ENCODE data around the gene RAB5IF. TPM values are rescaled to one million over a fixed set of nuclear protein-coding genes. Genes with fewer than 3 reads are reported as not detected.

The RAB5IF gene
- total RNA-seq, 4 donors from 2014 or later = 60.2 to 94.8 (median 81.6) TPM

DNA sequence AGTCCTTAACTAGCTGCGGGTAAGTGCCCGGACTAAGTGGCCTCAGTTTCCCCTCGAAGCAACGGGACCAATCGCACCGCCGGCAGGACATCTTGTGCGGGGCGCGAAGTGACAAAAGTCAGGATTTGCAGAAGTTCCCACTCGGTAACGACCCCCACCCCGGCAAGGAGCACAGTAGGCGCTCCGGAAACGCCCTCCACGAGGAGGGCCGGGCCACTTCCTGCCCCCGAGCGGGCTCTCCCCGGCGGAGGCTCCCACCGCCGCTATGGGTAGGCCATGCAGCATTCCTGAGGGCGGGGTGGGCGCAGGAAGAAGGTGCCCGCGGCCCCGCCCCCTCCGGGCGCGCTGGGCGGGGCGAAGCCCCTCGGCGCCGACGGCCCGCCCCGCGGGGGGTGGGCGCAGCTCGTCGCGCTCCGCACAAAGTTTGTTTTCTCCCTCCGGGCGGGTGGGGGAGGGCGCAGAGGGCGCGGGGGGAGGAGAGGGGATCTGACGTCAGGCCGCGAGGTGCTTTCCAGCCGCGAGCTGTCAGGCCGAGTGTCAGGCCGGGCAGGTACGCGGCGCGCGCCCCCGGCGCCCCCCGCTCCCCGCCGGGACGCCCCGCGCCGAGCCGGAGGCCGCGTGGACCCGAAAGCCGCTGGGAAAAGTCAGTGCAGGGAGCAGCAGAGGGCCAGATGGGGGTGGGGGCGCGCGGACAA, 32.3 kb upstream of the RAB5IF start, which contains the start of gene TGIF2:
TSS of gene TGIF2 (plus strand) at position 495 of the 695 bp plus-strand sequence. CDS start 5,178 bp downstream, outside the sequence.
- Histone ChIP-seq H3K27ac (replicated peaks in 1 of 4) (peak within 1 kb of the TSS; percentile 90 to 95 (median 95)), H3K4me3 (peak within 1 kb of the TSS; percentile 91 to 94 (median 92)), H3K4me1 (peaks cover 15 to 49% (median 40%) of the 10 kb centered on the region in 4 donors), H3K27me3 (no peaks in the 10 kb centered on the region), H3K36me3 (no peaks in the 10 kb centered on the region), H3K9me3 (no peaks in the 10 kb centered on the region)
- WGBS = 18% methylated on average over 10 of the region's 80 CpGs
- intact Hi-C loops (cut with DNase I) = no loop called here
- TF ChIP-seq POLR2AphosphoS5 (IDR thresholded peaks at IDR 0.05) (peak; percentile 47 to 67), EP300 (IDR thresholded peaks at IDR 0.05) (no peak), CTCF (IDR thresholded peaks at IDR 0.05) (no peak), POLR2A (IDR thresholded peaks at IDR 0.05; ENCODE audit: low read depth) (no peak)
- DNase-seq (ENCODE audit: extremely low spot score) = no peak

DNA sequence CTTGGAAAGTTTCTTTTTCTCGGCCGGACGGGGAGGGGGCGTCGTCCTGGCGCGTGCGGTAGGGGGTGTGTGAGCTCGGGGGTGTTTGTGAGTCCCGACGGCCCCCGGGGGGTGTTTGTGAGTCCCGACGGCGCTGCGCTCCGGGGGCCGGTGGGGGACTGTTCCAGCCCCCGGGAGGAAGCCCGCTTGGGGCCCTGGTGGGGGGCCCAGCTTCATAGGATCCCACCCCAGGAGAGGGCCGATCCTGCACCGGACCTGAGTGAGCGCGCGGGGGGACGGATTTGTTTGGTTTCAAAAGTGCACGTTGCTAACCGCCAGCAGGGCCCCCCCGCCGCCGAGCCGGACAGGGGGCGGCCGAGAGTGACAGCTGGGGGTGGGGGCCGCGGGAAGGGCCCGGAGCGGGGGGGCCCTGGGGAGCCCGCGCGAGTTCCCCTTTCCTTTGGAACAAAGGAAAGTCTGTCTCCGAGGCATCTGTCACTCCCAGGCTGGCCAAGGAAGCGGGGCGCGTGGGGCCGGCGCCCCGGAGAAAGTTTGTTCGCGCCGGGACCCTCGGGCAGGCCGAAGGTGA, 31.7 kb upstream of the RAB5IF start:
- peaks cover 0 to 5% (median 3%) of the 10 kb centered on the region in 4 donors for H3K36me3 ChIP-seq
- intact Hi-C loops (cut with DNase I) = loop anchor here (2.0 kb wide), 1 partner anchor 31 kb away; the partner anchor contains the start of gene RAB5IF
- 0% methylated on average over 1 of the region's 53 CpGs for WGBS
- TF ChIP-seq POLR2A (IDR thresholded peaks at IDR 0.05; ENCODE audit: low read depth) = no peak
- TF ChIP-seq POLR2AphosphoS5 (IDR thresholded peaks at IDR 0.05) = no peak
- TF ChIP-seq CTCF (IDR thresholded peaks at IDR 0.05) = no peak
- TF ChIP-seq EP300 (IDR thresholded peaks at IDR 0.05) = no peak
- DNase-seq (ENCODE audit: extremely low spot score) = no peak
- H3K27ac ChIP-seq (replicated peaks in 1 of 4) = peak overlapping the region; percentile 90 to 95 (median 95)
- peak overlapping the region; percentile 91 to 94 (median 92) for H3K4me3 ChIP-seq
- no peaks in the 10 kb centered on the region for H3K27me3 ChIP-seq
- no peaks in the 10 kb centered on the region for H3K9me3 ChIP-seq
- peaks cover 15 to 49% (median 40%) of the 10 kb centered on the region in 4 donors for H3K4me1 ChIP-seq

DNA sequence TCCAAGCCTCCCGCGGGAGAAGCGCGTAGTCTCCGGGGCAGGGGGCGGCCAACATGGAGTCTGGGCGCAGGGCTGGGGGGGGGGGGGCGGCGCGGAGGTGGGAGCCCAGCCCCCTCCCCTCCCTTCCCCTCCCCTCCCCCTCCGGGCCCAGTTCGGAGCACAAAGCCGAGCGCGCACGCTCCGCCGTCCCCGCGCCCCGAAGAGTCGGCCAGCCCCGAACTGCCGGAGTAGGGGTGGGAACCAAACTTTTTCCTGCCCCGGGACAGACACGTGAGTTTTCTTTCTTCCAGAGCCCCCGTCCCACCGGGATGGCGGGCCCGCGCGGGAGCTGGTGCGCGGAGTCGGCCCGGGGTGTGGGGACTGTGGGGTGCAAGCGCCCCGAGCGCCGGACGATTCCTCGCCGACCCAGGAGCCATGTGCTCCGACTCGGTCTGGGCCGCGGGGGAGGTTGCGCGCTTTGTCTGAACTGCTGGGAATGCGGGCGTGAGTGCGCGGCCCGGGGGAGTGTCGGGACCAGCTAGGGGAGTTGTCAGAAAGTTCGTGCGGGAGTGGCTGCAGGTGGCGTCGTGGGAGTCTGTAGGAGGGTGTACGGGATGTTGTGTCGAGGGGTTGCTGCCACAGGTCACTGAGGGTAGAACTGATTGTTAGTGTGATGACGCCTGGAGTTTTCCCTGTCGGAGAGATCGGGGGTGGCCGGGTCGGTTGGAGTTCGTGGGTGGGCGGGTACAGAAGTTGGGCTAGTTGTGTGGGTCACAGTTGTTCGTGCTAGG, 31.0 kb upstream of the RAB5IF start:
- intact Hi-C loops (cut with DNase I) = loop anchor here (2.0 kb wide), 1 partner anchor 30 kb away; the partner anchor contains the start of gene RAB5IF
- no peak for DNase-seq (ENCODE audit: extremely low spot score)
- WGBS = 2% methylated on average over 19 of the region's 69 CpGs
- peak overlapping the region; percentile 90 to 95 (median 95) for H3K27ac ChIP-seq (replicated peaks in 1 of 4)
- peak overlapping the region; percentile 91 to 94 (median 92) for H3K4me3 ChIP-seq
- no peaks in the 10 kb centered on the region for H3K27me3 ChIP-seq
- H3K36me3 ChIP-seq = peaks cover 2 to 11% (median 10%) of the 10 kb centered on the region in 4 donors
- no peaks in the 10 kb centered on the region for H3K9me3 ChIP-seq
- peaks cover 15 to 49% (median 40%) of the 10 kb centered on the region in 4 donors for H3K4me1 ChIP-seq
- TF ChIP-seq POLR2AphosphoS5 (IDR thresholded peaks at IDR 0.05) (peak in 1 of 2 donors; percentile 28), CTCF (IDR thresholded peaks at IDR 0.05) (peak in 1 of 3 experiments; percentile 3), EP300 (IDR thresholded peaks at IDR 0.05) (no peak), POLR2A (IDR thresholded peaks at IDR 0.05; ENCODE audit: low read depth) (no peak)

DNA sequence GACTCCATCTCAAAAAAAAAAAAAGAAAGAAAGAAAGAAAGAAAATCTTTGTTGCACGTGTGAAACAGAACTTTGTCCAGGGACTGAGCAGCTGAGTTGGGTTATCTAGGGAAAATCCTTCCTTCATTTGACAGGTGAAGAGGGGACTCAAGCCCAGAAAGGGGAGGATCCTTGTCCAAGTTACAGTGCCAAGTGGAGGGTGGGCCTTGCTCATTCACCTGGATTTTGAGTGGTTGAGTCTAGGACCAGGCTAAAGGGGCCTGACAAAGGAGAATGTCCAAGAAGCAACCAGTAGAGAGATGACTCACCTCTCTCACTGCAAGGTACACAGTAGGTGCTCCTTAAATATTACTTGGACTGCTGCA, 29.5 kb upstream of the RAB5IF start:
- no peak for DNase-seq (ENCODE audit: extremely low spot score)
- Histone ChIP-seq H3K27ac (replicated peaks in 1 of 4) (peak overlapping the region; percentile 90 to 95 (median 95)), H3K9me3 (no peaks in the 10 kb centered on the region), H3K4me1 (peaks cover 15 to 49% (median 43%) of the 10 kb centered on the region in 4 donors), H3K36me3 (peaks cover 12 to 27% (median 25%) of the 10 kb centered on the region in 4 donors), H3K27me3 (no peaks in the 10 kb centered on the region), H3K4me3 (no peak overlapping the region)
- 37% methylated on average over 1 of the region's 1 CpG for WGBS
- no peak for TF ChIP-seq POLR2AphosphoS5 (IDR thresholded peaks at IDR 0.05)
- TF ChIP-seq POLR2A (IDR thresholded peaks at IDR 0.05; ENCODE audit: low read depth) = no peak
- TF ChIP-seq CTCF (IDR thresholded peaks at IDR 0.05) = no peak
- no peak for TF ChIP-seq EP300 (IDR thresholded peaks at IDR 0.05)
- intact Hi-C loops (cut with DNase I) = no loop called here

Data from esophagus muscularis mucosa (tissue), 4 donors.